HEK293 (cell line): ENCODE results near the gene LRRC8B.

ENCODE experiments used
- CTCF ChIA-PET: fragments of 350-600 bp; formaldehyde crosslinking; extraction: SDS; loops from one replicate; lab custom pipeline; 2021; ENCODE audit warnings: antibody characterized with exemption; lab: Yijun Ruan, JAX
- POLR2A ChIA-PET: fragments of 300-600 bp; formaldehyde crosslinking; extraction: SDS; loops from one replicate; lab custom pipeline; 2020; ENCODE audit warnings: antibody characterized with exemption, inconsistent platforms; lab: Yijun Ruan, JAX
- H3K27ac ChIP-seq: fragments of 200-500 bp; sonication (Bioruptor generic); 2 replicates; pipeline ENCODE4 v1.5.1; 2014; ENCODE audit warnings: low read depth, low read length, control low read depth, inconsistent platforms; ENCODE audit errors: extremely low read depth
- H3K36me3 ChIP-seq, 2 experiments: fragments of 200-500 bp in 1 of 2; sonication (Bioruptor generic) in 1 of 2; 1 replicate in 1 of 2; 2 replicates in 1 of 2; pipeline ENCODE4 v1.5.1; 2014 to 2017; ENCODE audit warnings: inconsistent platforms in 2 of 2, low read length in 2 of 2; ENCODE audit not compliant: control insufficient read depth in 2 of 2, insufficient read depth in 1 of 2
- H3K4me1 ChIP-seq: fragments of 200-500 bp; sonication (Bioruptor generic); 2 replicates; pipeline ENCODE4 v1.5.1; 2014; ENCODE audit warnings: mild to moderate bottlenecking, low read length, inconsistent platforms; ENCODE audit not compliant: control insufficient read depth, insufficient read depth
- H3K4me3 ChIP-seq: 2 replicates; pipeline ENCODE4 v1.5.1; 2011; ENCODE audit warnings: low read depth, mild to moderate bottlenecking, control low read depth, low read length, moderate library complexity
- H3K9me3 ChIP-seq: fragments of 200-500 bp; sonication (Bioruptor generic); 2 replicates; pipeline ENCODE4 v1.5.1; 2014; ENCODE audit warnings: low read depth, low read length, inconsistent platforms; ENCODE audit not compliant: control insufficient read depth, insufficient read depth
- MZF1 ChIP-seq: fragments of 450-650 bp; formaldehyde crosslinking; IDR thresholded peaks from 2 replicates; pipeline ENCODE4 v1.5.1; 2017; ENCODE audit warnings: missing biosample characterization, missing genetic modification characterization, borderline replicate concordance
- OSR2 ChIP-seq: fragments of 450-650 bp; formaldehyde crosslinking; IDR thresholded peaks from 2 replicates; pipeline ENCODE4 v1.5.1; 2016; ENCODE audit warnings: missing biosample characterization, missing genetic modification characterization
- PRDM1 ChIP-seq: fragments of 450-650 bp; formaldehyde crosslinking; IDR thresholded peaks from 2 replicates; pipeline ENCODE4; 2016; ENCODE audit warnings: missing biosample characterization, missing genetic modification characterization
- SCRT2 ChIP-seq: fragments of 450-650 bp; formaldehyde crosslinking; IDR thresholded peaks from 2 replicates; pipeline ENCODE4 v1.5.1; 2016; ENCODE audit warnings: missing biosample characterization, missing genetic modification characterization
- SP7 ChIP-seq: fragments of 450-650 bp; formaldehyde crosslinking; IDR thresholded peaks from 2 replicates; pipeline ENCODE4 v1.5.1; 2016; ENCODE audit warnings: missing biosample characterization, missing genetic modification characterization
- WT1 ChIP-seq: fragments of 450-650 bp; formaldehyde crosslinking; IDR thresholded peaks from 2 replicates; pipeline ENCODE4 v1.5.1; 2016; ENCODE audit warnings: missing biosample characterization, missing genetic modification characterization
- ZBTB17 ChIP-seq: fragments of 450-650 bp; formaldehyde crosslinking; IDR thresholded peaks from 2 replicates; pipeline ENCODE4 v1.5.1; 2016; ENCODE audit warnings: missing biosample characterization, missing genetic modification characterization
- ZFP69B ChIP-seq: fragments of 450-650 bp; formaldehyde crosslinking; IDR thresholded peaks from 2 replicates; pipeline ENCODE4 v1.5.1; 2016; ENCODE audit warnings: missing biosample characterization, missing genetic modification characterization
- ZNF221 ChIP-seq: fragments of 450-650 bp; formaldehyde crosslinking; IDR thresholded peaks from 2 replicates; pipeline ENCODE4 v1.5.1; 2017; ENCODE audit warnings: missing biosample characterization, missing genetic modification characterization, borderline replicate concordance
- ZNF239 ChIP-seq: fragments of 450-650 bp; formaldehyde crosslinking; IDR thresholded peaks from 2 replicates; pipeline ENCODE4 v1.5.1; 2016; ENCODE audit warnings: missing biosample characterization, missing genetic modification characterization
- ZNF335 ChIP-seq: fragments of 450-650 bp; formaldehyde crosslinking; conservative IDR thresholded peaks from 2 replicates; pipeline ENCODE4 v1.5.1; 2016; ENCODE audit warnings: missing biosample characterization, missing genetic modification characterization
- ZNF341 ChIP-seq: fragments of 450-650 bp; formaldehyde crosslinking; IDR thresholded peaks from 2 replicates; pipeline ENCODE4; 2016; ENCODE audit warnings: low read depth, missing biosample characterization, missing genetic modification characterization
- ZNF843 ChIP-seq: fragments of 450-650 bp; formaldehyde crosslinking; IDR thresholded peaks from 2 replicates; pipeline ENCODE4 v1.5.1; 2016; ENCODE audit warnings: missing biosample characterization, missing genetic modification characterization
- TF ChIP-seq, protein P1 (sequence below): fragments of 450-650 bp; formaldehyde crosslinking; IDR thresholded peaks from 2 replicates; pipeline ENCODE4 v1.5.1; 2017; ENCODE audit warnings: missing biosample characterization, missing genetic modification characterization
- TF ChIP-seq, protein P2 (sequence below): fragments of 450-650 bp; formaldehyde crosslinking; IDR thresholded peaks from 2 replicates; pipeline ENCODE4 v1.5.1; 2016; ENCODE audit warnings: missing biosample characterization, missing genetic modification characterization, low read depth
- TF ChIP-seq, protein P3 (sequence below): fragments of 450-650 bp; formaldehyde crosslinking; IDR thresholded peaks from 2 replicates; pipeline ENCODE4 v1.5.1; 2017; ENCODE audit warnings: missing biosample characterization, missing genetic modification characterization
- TF ChIP-seq, protein P4 (sequence below): fragments of 450-650 bp; formaldehyde crosslinking; IDR thresholded peaks from 2 replicates; pipeline ENCODE4; 2016; ENCODE audit warnings: missing biosample characterization, missing genetic modification characterization

LRRC8B gene

DNA sequence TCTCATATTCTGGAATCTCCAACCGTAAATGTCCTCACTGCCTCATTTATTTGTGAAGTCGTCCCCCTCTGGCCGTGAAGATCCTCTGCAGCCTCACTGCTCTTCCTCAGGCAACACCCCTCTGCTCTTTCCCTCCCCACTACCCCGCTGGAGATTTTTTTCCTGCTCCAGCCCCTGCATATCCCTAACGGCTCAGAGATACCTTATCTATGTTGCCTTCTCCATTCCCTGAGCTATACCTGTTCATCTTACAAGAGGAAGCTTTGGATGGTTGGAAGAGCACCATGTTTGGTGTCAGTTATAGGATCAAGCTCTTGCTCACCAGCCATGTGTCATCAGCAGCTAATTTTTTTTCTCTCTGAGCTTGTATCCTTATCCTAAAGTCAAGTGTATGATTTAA is 26.4 kb downstream of the LRRC8B start:
- CTCF ChIA-PET: no interaction called here
- Histone ChIP-seq H3K4me3 (no peak overlapping the region), H3K27ac (no peak overlapping the region), H3K9me3 (no peaks in the 10 kb centered on the region), H3K4me1 (peaks cover 7% of the 10 kb centered on the region), H3K36me3 (no peaks in the 10 kb centered on the region)
- POLR2A ChIA-PET: no interaction called here
- peak; percentile 44; the same call in 1 of the 2 replicates for TF ChIP-seq ZNF341 (tag by site-specific recombination)
- TF ChIP-seq, protein P1, sequence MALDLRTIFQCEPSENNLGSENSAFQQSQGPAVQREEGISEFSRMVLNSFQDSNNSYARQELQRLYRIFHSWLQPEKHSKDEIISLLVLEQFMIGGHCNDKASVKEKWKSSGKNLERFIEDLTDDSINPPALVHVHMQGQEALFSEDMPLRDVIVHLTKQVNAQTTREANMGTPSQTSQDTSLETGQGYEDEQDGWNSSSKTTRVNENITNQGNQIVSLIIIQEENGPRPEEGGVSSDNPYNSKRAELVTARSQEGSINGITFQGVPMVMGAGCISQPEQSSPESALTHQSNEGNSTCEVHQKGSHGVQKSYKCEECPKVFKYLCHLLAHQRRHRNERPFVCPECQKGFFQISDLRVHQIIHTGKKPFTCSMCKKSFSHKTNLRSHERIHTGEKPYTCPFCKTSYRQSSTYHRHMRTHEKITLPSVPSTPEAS (tag by site-specific recombination): no peak

DNA sequence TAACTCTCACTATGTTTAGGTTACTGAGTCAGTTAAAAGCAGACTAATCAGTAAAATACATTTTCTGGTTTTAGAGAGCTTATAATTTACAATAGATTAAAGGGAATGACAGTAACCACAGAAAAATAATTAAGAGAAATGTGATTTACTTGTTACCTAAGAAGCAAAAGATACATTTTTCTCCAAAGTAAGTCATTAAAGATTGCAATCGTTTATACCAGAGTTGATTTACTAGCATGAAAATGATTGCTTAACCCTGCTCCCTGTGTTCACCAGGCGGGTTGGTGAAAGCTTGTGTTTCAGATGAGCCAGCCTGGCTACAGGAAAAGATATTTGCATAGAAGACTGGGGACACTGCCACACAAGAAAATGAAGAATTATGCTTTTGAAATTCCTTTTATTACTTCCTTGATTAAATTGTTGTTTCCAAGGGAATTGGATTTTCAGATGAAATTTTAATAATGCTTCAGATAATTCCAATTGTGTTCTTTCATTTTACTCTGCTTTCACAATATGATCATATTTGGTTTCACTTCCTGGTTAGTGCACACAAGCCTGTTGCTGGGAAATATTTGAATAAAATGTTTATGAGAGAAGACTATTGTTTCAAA is 27.9 kb downstream of the LRRC8B start:
- no peak overlapping the region for H3K4me3 ChIP-seq
- H3K4me1 ChIP-seq: peaks cover 3% of the 10 kb centered on the region; the same call in 1 of the 2 replicates
- no peaks in the 10 kb centered on the region for H3K36me3 ChIP-seq
- CTCF ChIA-PET: interaction anchor here (0.7 to 1.0 kb wide), 2 partner anchors 11 to 25 kb away, joined by 3 read pairs; no protein-coding TSS in a partner anchor
- TF ChIP-seq ZNF341 (tag by site-specific recombination) (no peak), ZBTB17 (tag by site-specific recombination) (peak; percentile 51), ZNF239 (tag by site-specific recombination) (no peak), PRDM1 (tag by site-specific recombination) (no peak), ZNF221 (tag by site-specific recombination) (no peak), SP7 (tag by site-specific recombination) (peak; percentile 79), ZNF335 (tag by site-specific recombination) (0 out of 2 replicates have a peak, but pooled peaks have one; percentile 31), ZNF843 (tag by site-specific recombination) (peak; percentile 45; the same call in 1 of the 2 replicates), MZF1 (tag by site-specific recombination) (no peak), SCRT2 (peak; percentile 85), ZFP69B (tag by site-specific recombination) (no peak), OSR2 (tag by site-specific recombination) (peak; percentile 76), WT1 (0 out of 2 replicates have a peak, but pooled peaks have one; percentile 51)
- TF ChIP-seq, protein P2, sequence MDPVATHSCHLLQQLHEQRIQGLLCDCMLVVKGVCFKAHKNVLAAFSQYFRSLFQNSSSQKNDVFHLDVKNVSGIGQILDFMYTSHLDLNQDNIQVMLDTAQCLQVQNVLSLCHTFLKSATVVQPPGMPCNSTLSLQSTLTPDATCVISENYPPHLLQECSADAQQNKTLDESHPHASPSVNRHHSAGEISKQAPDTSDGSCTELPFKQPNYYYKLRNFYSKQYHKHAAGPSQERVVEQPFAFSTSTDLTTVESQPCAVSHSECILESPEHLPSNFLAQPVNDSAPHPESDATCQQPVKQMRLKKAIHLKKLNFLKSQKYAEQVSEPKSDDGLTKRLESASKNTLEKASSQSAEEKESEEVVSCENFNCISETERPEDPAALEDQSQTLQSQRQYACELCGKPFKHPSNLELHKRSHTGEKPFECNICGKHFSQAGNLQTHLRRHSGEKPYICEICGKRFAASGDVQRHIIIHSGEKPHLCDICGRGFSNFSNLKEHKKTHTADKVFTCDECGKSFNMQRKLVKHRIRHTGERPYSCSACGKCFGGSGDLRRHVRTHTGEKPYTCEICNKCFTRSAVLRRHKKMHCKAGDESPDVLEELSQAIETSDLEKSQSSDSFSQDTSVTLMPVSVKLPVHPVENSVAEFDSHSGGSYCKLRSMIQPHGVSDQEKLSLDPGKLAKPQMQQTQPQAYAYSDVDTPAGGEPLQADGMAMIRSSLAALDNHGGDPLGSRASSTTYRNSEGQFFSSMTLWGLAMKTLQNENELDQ (tag by site-specific recombination): no peak
- TF ChIP-seq, protein P3, sequence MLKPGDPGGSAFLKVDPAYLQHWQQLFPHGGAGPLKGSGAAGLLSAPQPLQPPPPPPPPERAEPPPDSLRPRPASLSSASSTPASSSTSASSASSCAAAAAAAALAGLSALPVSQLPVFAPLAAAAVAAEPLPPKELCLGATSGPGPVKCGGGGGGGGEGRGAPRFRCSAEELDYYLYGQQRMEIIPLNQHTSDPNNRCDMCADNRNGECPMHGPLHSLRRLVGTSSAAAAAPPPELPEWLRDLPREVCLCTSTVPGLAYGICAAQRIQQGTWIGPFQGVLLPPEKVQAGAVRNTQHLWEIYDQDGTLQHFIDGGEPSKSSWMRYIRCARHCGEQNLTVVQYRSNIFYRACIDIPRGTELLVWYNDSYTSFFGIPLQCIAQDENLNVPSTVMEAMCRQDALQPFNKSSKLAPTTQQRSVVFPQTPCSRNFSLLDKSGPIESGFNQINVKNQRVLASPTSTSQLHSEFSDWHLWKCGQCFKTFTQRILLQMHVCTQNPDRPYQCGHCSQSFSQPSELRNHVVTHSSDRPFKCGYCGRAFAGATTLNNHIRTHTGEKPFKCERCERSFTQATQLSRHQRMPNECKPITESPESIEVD (tag by site-specific recombination): peak; percentile 92
- TF ChIP-seq, protein P4, sequence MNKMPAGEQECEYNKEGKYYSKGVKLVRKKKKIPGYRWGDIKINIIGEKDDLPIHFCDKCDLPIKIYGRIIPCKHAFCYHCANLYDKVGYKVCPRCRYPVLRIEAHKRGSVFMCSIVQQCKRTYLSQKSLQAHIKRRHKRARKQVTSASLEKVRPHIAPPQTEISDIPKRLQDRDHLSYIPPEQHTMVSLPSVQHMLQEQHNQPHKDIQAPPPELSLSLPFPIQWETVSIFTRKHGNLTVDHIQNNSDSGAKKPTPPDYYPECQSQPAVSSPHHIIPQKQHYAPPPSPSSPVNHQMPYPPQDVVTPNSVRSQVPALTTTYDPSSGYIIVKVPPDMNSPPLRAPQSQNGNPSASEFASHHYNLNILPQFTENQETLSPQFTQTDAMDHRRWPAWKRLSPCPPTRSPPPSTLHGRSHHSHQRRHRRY: no peak
- POLR2A ChIA-PET: no interaction called here
- H3K9me3 ChIP-seq: no peaks in the 10 kb centered on the region
- no peak overlapping the region for H3K27ac ChIP-seq
